CD4-positive, alpha-beta memory T cell (primary cell): ENCODE results near the gene GNPDA2. TPM values are rescaled to one million over a fixed set of nuclear protein-coding genes. Genes with fewer than 3 reads are reported as not detected.

ENCODE experiments used
- CTCF ChIA-PET: fragments of 350-600 bp; sonication (Branson Sonifier 250); formaldehyde crosslinking; loops from one replicate; lab custom pipeline; 2021; ENCODE audit warnings: inconsistent platforms; ENCODE audit not compliant: partially characterized antibody; lab: Charles Lee
- POLR2A ChIA-PET: fragments of 350-600 bp; sonication (Branson Sonifier 250); formaldehyde crosslinking; loops from one replicate; lab custom pipeline; 2021; ENCODE audit not compliant: partially characterized antibody; lab: Charles Lee
- DNase-seq, 5 donors: peaks; one replicate each; pipeline versions ENCODE4 v3.0.0 to v3.0.0-alpha.2; 2020 to 2022; ENCODE audit warnings: mixed read lengths in 1 of 5
- H3K27ac ChIP-seq: one replicate; pipeline ENCODE4 v1.7.0; 2013; ENCODE audit warnings: low read depth, low read length
- H3K27me3 ChIP-seq: 2 replicates; pipeline ENCODE4 v1.7.0; 2013; ENCODE audit warnings: mild to moderate bottlenecking, low read length, moderate library complexity; ENCODE audit not compliant: insufficient read depth
- H3K36me3 ChIP-seq: 2 replicates; pipeline ENCODE4 v1.7.0; 2013; ENCODE audit warnings: mild to moderate bottlenecking, low read length, moderate library complexity; ENCODE audit not compliant: insufficient read depth
- H3K4me1 ChIP-seq: 2 replicates; pipeline ENCODE4 v1.7.0; 2013; ENCODE audit warnings: mild to moderate bottlenecking, low read length, moderate library complexity; ENCODE audit not compliant: insufficient read depth
- H3K4me3 ChIP-seq, 2 donors: one replicate each; pipeline ENCODE4 v1.7.0; 2013; ENCODE audit warnings: low read length in 2 of 2, mild to moderate bottlenecking in 1 of 2
- H3K9me3 ChIP-seq, 2 donors: one replicate each; pipeline ENCODE4 v1.7.0; 2013; ENCODE audit warnings: low read length in 2 of 2, control low read depth in 1 of 2; ENCODE audit not compliant: control insufficient read depth in 1 of 2
- H3K27ac Mint-ChIP-seq, 7 donors: one replicate each; pipeline ENCODE4 v1.8.0; 2020 to 2021; ENCODE audit warnings: mixed read lengths in 7 of 7, mild to moderate bottlenecking in 6 of 7, inconsistent platforms in 3 of 7, moderate library complexity in 3 of 7
- H3K27me3 Mint-ChIP-seq, 2 donors: one replicate each; pipeline ENCODE4 v1.8.0; 2020 to 2021; ENCODE audit warnings: mixed read lengths in 2 of 2
- H3K36me3 Mint-ChIP-seq, 2 donors: one replicate each; pipeline ENCODE4 v1.8.0; 2020 to 2021; ENCODE audit warnings: mixed read lengths in 2 of 2, inconsistent platforms in 1 of 2, mild to moderate bottlenecking in 1 of 2
- H3K4me1 Mint-ChIP-seq, 4 donors: one replicate each; pipeline ENCODE4 v1.8.0; 2020 to 2021; ENCODE audit warnings: mixed read lengths in 4 of 4, mild to moderate bottlenecking in 1 of 4
- H3K4me3 Mint-ChIP-seq, 8 donors: one replicate each; pipeline ENCODE4 v1.8.0; 2020 to 2021; ENCODE audit warnings: mixed read lengths in 8 of 8, mild to moderate bottlenecking in 7 of 8, moderate library complexity in 6 of 8, inconsistent platforms in 3 of 8
- H3K9me3 Mint-ChIP-seq, 8 donors: one replicate each; pipeline ENCODE4 v1.8.0; 2020 to 2021; ENCODE audit warnings: mixed read lengths in 8 of 8, mild to moderate bottlenecking in 5 of 8, inconsistent platforms in 3 of 8, moderate library complexity in 1 of 8
- intact Hi-C: fragments of 100-400 bp; cut with micrococcal nuclease; formaldehyde crosslinking; loops from one replicate; pipeline ENCODE4 v1.15.1; 2023
- polyA plus RNA-seq, 2 donors: library from polyadenylated mRNA; unstranded; fragments of 300-500 nt; fragmentation: Illumina TruSeq; gene quantifications; one replicate each; pipeline ENCODE4 v1.2.3, GENCODE V29; 2021
- total RNA-seq, 2 experiments: library from RNA; stranded (reverse); gene quantifications; one replicate each; pipeline ENCODE4 v1.2.3, GENCODE V29; 2021

Gene GNPDA2
- total and polyA plus RNA-seq, 4 experiments from 2014 or later, result 12.5 to 23.5 (median 17.8) TPM

- no peaks in the 10 kb centered on the region for H3K9me3 ChIP-seq
- intact Hi-C loops, result no loop called here
- no peak overlapping the region for H3K4me3 Mint-ChIP-seq
- H3K27ac ChIP-seq, result no peak overlapping the region
- ChIA-PET POLR2A (interaction anchor here (2.5 kb wide), 1 partner anchor 22 kb away, joined by 12 read pairs; the partner anchor contains the start of gene GUF1), CTCF (no interaction called here)
- no peak overlapping the region for H3K4me3 ChIP-seq
- H3K36me3 ChIP-seq, result peaks cover 7% of the 10 kb centered on the region
- H3K27me3 ChIP-seq, result no peaks in the 10 kb centered on the region
- peaks cover 31 to 73% of the 10 kb centered on the region in 2 donors for H3K36me3 Mint-ChIP-seq
- peak overlapping the region in 3 of 7 donors; percentile 31 to 64 (median 48) for H3K27ac Mint-ChIP-seq
- H3K4me1 ChIP-seq, result no peaks in the 10 kb centered on the region
- DNase-seq, result no peak
- H3K27me3 Mint-ChIP-seq, result no peaks in the 10 kb centered on the region
- no peaks in the 10 kb centered on the region for H3K4me1 Mint-ChIP-seq
- no peaks in the 10 kb centered on the region for H3K9me3 Mint-ChIP-seq
Measured at GRCh38 chr4:44700427-44700826, 25.9 kb downstream of the GNPDA2 start.

- Mint-ChIP-seq H3K36me3 (peaks cover 33 to 63% of the 10 kb centered on the region in 2 donors), H3K4me1 (peaks cover 11 to 35% (median 17%) of the 10 kb centered on the region in 4 donors), H3K27me3 (no peaks in the 10 kb centered on the region), H3K4me3 (no peak overlapping the region), H3K9me3 (no peaks in the 10 kb centered on the region), H3K27ac (peak overlapping the region in 2 of 7 donors; percentile 44 to 73)
- intact Hi-C loops, result no loop called here
- Histone ChIP-seq H3K4me1 (peaks cover 13% of the 10 kb centered on the region), H3K27ac (no peak overlapping the region), H3K9me3 (no peaks in the 10 kb centered on the region), H3K4me3 (no peak overlapping the region), H3K27me3 (no peaks in the 10 kb centered on the region), H3K36me3 (peaks cover 43% of the 10 kb centered on the region)
- ChIA-PET POLR2A (no interaction called here), CTCF (no interaction called here)
- DNase-seq, result no peak
Measured at GRCh38 chr4:44684648-44685047, 41.7 kb downstream of the GNPDA2 start.

GRCh38 chr4:44679060-44679459 is 47.3 kb downstream of the GNPDA2 start:
- H3K9me3 Mint-ChIP-seq, result no peaks in the 10 kb centered on the region
- peak overlapping the region; percentile 91 for H3K27ac ChIP-seq
- intact Hi-C loops, result no loop called here
- H3K27me3 ChIP-seq, result no peaks in the 10 kb centered on the region
- H3K27ac Mint-ChIP-seq, result peak overlapping the region; percentile 96 to 99 (median 98)
- H3K36me3 Mint-ChIP-seq, result peaks cover 2 to 25% of the 10 kb centered on the region in 2 donors
- ChIA-PET CTCF (interaction anchor here (1.2 to 1.3 kb wide), 2 partner anchors 8 to 46 kb away, joined by 3 to 4 read pairs; no protein-coding TSS in a partner anchor), POLR2A (interaction anchor here (1.1 to 3.3 kb wide), 8 partner anchors 8 to 47 kb away, joined by 4 to 60 read pairs (median 7); partner anchors contain the start of gene GNPDA2)
- peak in 2 of 5 donors; percentile 1 to 38 for DNase-seq
- peak overlapping the region; percentile 92 to 99 (median 97) for H3K4me3 Mint-ChIP-seq
- no peaks in the 10 kb centered on the region for H3K9me3 ChIP-seq
- peaks cover 29% of the 10 kb centered on the region for H3K4me1 ChIP-seq
- peak overlapping the region; percentile 80 to 87 for H3K4me3 ChIP-seq
- H3K4me1 Mint-ChIP-seq, result peaks cover 18 to 50% (median 27%) of the 10 kb centered on the region in 4 donors
- H3K27me3 Mint-ChIP-seq, result no peaks in the 10 kb centered on the region
- peaks cover 10% of the 10 kb centered on the region for H3K36me3 ChIP-seq

GRCh38 chr4:44678094-44679041 is 48.0 kb downstream of the GNPDA2 start, which contains the start of gene GUF1:
Gene GUF1 (plus strand): TSS chr4:44678420. CDS start chr4:44678623, 203 bp downstream.
- POLR2A ChIA-PET, result interaction anchor here (1.0 to 3.3 kb wide), 13 partner anchors 9 to 47 kb away, joined by 3 to 60 read pairs (median 4); partner anchors contain the start of gene GNPDA2
- Histone ChIP-seq H3K4me1 (peaks cover 29% of the 10 kb centered on the region), H3K36me3 (peaks cover 9% of the 10 kb centered on the region), H3K27ac (peak within 1 kb of the TSS; percentile 91), H3K27me3 (no peaks in the 10 kb centered on the region), H3K4me3 (peak within 1 kb of the TSS; percentile 80 to 87), H3K9me3 (no peaks in the 10 kb centered on the region)
- CTCF ChIA-PET, result interaction anchor here (0.9 to 1.5 kb wide), 3 partner anchors 9 to 49 kb away, joined by 3 to 7 read pairs (median 4); no protein-coding TSS in a partner anchor
- Mint-ChIP-seq H3K4me1 (peaks cover 18 to 50% (median 27%) of the 10 kb centered on the region in 4 donors), H3K4me3 (peak within 1 kb of the TSS; percentile 92 to 99 (median 97)), H3K27ac (peak within 1 kb of the TSS; percentile 96 to 99 (median 98)), H3K9me3 (no peaks in the 10 kb centered on the region), H3K27me3 (no peaks in the 10 kb centered on the region), H3K36me3 (peaks cover 0 to 23% of the 10 kb centered on the region in 2 donors)
- intact Hi-C loops, result loop anchor here (1.0 kb wide), 1 partner anchor 48 kb away; the partner anchor contains the start of gene GNPDA2
- peak; percentile 89 to 92 (median 90) for DNase-seq

GRCh38 chr4:44675366-44675765 is 51.0 kb downstream of the GNPDA2 start:
- H3K27me3 ChIP-seq, result no peaks in the 10 kb centered on the region
- CTCF ChIA-PET, result no interaction called here
- no peak overlapping the region for H3K4me3 ChIP-seq
- no peaks in the 10 kb centered on the region for H3K9me3 ChIP-seq
- peaks cover 23% of the 10 kb centered on the region for H3K4me1 ChIP-seq
- POLR2A ChIA-PET, result no interaction called here
- no peak overlapping the region for H3K4me3 Mint-ChIP-seq
- no peak overlapping the region for H3K27ac ChIP-seq
- peaks cover 0 to 9% of the 10 kb centered on the region in 2 donors for H3K36me3 Mint-ChIP-seq
- H3K9me3 Mint-ChIP-seq, result no peaks in the 10 kb centered on the region
- DNase-seq, result no peak
- H3K27me3 Mint-ChIP-seq, result peaks cover 0 to 2% of the 10 kb centered on the region in 2 donors
- H3K36me3 ChIP-seq, result no peaks in the 10 kb centered on the region
- intact Hi-C loops, result no loop called here
- no peak overlapping the region for H3K27ac Mint-ChIP-seq
- H3K4me1 Mint-ChIP-seq, result peaks cover 11 to 28% (median 17%) of the 10 kb centered on the region in 4 donors

- peaks cover 15% of the 10 kb centered on the region for H3K4me1 ChIP-seq
- intact Hi-C loops, result no loop called here
- no peak for DNase-seq
- ChIA-PET CTCF (no interaction called here), POLR2A (no interaction called here)
- no peaks in the 10 kb centered on the region for H3K27me3 ChIP-seq
- H3K9me3 ChIP-seq, result no peaks in the 10 kb centered on the region
- Mint-ChIP-seq H3K27me3 (peaks cover 0 to 2% of the 10 kb centered on the region in 2 donors), H3K4me1 (peaks cover 8 to 19% (median 12%) of the 10 kb centered on the region in 4 donors), H3K4me3 (no peak overlapping the region), H3K9me3 (no peaks in the 10 kb centered on the region), H3K27ac (no peak overlapping the region), H3K36me3 (peaks cover 0 to 9% of the 10 kb centered on the region in 2 donors)
- no peaks in the 10 kb centered on the region for H3K36me3 ChIP-seq
- H3K27ac ChIP-seq, result no peak overlapping the region
- no peak overlapping the region for H3K4me3 ChIP-seq
Measured at GRCh38 chr4:44674471-44674870, 51.9 kb downstream of the GNPDA2 start.

GRCh38 chr4:44671636-44672035 is 54.7 kb downstream of the GNPDA2 start:
- DNase-seq, result no peak
- no peak overlapping the region for H3K4me3 ChIP-seq
- no peaks in the 10 kb centered on the region for H3K27me3 ChIP-seq
- H3K9me3 ChIP-seq, result no peaks in the 10 kb centered on the region
- Mint-ChIP-seq H3K27ac (no peak overlapping the region), H3K36me3 (no peaks in the 10 kb centered on the region), H3K4me1 (no peaks in the 10 kb centered on the region), H3K9me3 (no peaks in the 10 kb centered on the region), H3K4me3 (no peak overlapping the region), H3K27me3 (peaks cover 3 to 4% of the 10 kb centered on the region in 2 donors)
- no peak overlapping the region for H3K27ac ChIP-seq
- CTCF ChIA-PET, result no interaction called here
- POLR2A ChIA-PET, result no interaction called here
- no peaks in the 10 kb centered on the region for H3K36me3 ChIP-seq
- no peaks in the 10 kb centered on the region for H3K4me1 ChIP-seq
- intact Hi-C loops, result no loop called here
